ENCODE data around the gene FSTL4.

DNA sequence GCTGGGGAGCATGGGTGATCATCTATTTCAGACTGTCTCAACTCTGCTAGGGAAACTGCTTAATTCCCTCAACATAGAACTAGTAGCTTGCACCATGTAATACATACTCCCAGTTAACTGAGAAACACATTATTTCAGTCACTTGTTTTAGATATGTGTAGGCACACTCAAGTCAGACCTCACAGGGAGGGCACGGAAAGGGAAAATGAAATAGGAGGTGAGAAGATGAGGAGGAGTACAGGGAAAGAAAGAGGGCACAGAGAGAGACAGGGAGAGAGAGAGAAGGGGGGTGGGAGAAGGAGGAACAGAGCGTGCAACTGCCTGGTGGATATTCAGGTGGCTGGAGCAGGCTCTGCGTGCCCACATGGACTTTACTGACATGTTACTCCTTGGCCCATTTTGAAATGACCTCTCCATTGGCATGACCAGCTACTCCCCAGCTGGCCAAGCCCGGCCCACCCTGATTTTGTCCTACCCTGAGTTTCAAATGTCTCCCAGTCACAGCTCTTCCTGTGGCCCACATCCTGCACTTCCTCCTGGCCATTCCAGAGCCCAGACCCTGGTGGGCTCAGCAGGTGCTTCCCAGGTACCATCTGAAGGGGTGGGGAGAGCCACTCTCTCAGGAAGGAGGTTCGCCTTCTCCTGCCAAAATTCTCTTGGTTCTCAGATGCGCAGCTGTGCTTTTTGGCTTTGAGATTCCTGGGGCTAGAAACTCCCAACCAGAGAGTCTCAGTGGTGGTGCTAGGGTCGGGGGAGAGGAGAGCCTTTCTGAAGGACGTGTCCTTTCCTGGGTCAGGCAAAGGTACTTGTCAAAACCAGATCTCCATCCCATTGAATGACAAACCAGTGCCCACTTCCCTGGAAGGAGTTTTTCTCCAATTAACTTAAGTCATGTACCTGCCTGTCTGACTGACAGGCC is 229.4 kb downstream of the FSTL4 start:
- TF ChIP-seq, protein P1, sequence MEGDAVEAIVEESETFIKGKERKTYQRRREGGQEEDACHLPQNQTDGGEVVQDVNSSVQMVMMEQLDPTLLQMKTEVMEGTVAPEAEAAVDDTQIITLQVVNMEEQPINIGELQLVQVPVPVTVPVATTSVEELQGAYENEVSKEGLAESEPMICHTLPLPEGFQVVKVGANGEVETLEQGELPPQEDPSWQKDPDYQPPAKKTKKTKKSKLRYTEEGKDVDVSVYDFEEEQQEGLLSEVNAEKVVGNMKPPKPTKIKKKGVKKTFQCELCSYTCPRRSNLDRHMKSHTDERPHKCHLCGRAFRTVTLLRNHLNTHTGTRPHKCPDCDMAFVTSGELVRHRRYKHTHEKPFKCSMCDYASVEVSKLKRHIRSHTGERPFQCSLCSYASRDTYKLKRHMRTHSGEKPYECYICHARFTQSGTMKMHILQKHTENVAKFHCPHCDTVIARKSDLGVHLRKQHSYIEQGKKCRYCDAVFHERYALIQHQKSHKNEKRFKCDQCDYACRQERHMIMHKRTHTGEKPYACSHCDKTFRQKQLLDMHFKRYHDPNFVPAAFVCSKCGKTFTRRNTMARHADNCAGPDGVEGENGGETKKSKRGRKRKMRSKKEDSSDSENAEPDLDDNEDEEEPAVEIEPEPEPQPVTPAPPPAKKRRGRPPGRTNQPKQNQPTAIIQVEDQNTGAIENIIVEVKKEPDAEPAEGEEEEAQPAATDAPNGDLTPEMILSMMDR (IDR thresholded peaks at IDR 0.05): no peak
- no peak for TF ChIP-seq POLR2A (IDR thresholded peaks at IDR 0.05)
